Measurements from ENCODE around the gene CDK5RAP2. TPM values are rescaled to one million over a fixed set of nuclear protein-coding genes. Genes with fewer than 3 reads are reported as not detected.

Gene CDK5RAP2
- total and polyA plus RNA-seq, 10 of the 15 experiments (the other 5 are each of a cell fraction or from before 2014, with no cell fraction given): 16.2 to 53.5 (median 34.5) TPM

- TF ChIP-seq, protein P1, sequence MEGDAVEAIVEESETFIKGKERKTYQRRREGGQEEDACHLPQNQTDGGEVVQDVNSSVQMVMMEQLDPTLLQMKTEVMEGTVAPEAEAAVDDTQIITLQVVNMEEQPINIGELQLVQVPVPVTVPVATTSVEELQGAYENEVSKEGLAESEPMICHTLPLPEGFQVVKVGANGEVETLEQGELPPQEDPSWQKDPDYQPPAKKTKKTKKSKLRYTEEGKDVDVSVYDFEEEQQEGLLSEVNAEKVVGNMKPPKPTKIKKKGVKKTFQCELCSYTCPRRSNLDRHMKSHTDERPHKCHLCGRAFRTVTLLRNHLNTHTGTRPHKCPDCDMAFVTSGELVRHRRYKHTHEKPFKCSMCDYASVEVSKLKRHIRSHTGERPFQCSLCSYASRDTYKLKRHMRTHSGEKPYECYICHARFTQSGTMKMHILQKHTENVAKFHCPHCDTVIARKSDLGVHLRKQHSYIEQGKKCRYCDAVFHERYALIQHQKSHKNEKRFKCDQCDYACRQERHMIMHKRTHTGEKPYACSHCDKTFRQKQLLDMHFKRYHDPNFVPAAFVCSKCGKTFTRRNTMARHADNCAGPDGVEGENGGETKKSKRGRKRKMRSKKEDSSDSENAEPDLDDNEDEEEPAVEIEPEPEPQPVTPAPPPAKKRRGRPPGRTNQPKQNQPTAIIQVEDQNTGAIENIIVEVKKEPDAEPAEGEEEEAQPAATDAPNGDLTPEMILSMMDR (IDR thresholded peaks at IDR 0.05 in 2 of 3, conservative IDR thresholded peaks at IDR 0.05 in 1 of 3; ENCODE audit: control insufficient read depth in 2 of 3, extremely low read depth in 1 of 3, insufficient read depth in 1 of 3, low read depth in 3 of 3, low read length in 3 of 3): no peak
- no peak for TF ChIP-seq CEBPZ (IDR thresholded peaks at IDR 0.05; ENCODE audit: low read depth, low read length)
- TF ChIP-seq ZNF24 (IDR thresholded peaks at IDR 0.05): no peak
- no peak for TF ChIP-seq CHD1 (IDR thresholded peaks at IDR 0.05; ENCODE audit: low read depth, low read length)
Observed at GRCh38 chr9:120440791-120441190, 139.2 kb downstream of the CDK5RAP2 start (continued).

DNA sequence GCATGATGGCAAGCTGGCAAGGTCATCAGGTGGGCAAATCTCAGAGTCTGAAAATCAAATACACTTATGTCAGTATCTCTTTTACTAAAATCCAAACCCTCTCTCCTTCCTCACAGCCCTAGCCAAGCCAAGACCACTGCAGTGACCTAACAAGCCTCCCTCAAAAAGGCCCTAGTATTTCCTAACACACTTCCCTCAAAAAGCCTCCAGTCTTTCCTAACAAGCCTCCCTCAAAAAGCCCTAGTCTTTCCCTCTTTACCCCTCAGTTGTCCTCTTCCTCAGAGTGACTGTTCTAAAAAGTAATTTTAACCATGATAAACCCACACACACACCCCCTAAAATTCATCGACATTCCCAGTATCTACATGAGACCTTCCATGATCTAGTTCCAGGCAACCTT, 140.0 kb downstream of the CDK5RAP2 start:
- SMC1A ChIA-PET (ENCODE audit: uncharacterized antibody, unreplicated experiment): interaction anchor here (1.1 kb wide), 1 partner anchor 12 kb away, joined by 3 read pairs; no protein-coding TSS in a partner anchor
- H3K79me2 ChIP-seq (ENCODE audit: control insufficient read depth, insufficient read depth, low read length): no peaks in the 10 kb centered on the region
- no peaks in the 10 kb centered on the region for H3K9me3 ChIP-seq (replicated peaks; ENCODE audit: control insufficient read depth, insufficient read depth, low read length)
- no peak overlapping the region for H3K27ac ChIP-seq (ENCODE audit: control insufficient read depth, insufficient read depth)
- in situ Hi-C loops (cut with MboI): no loop called here
- RAD21 ChIA-PET (ENCODE audit: unreplicated experiment): no interaction called here
- peaks cover 14 to 22% of the 10 kb centered on the region in 2 experiments for H3K36me3 ChIP-seq (ENCODE audit: control insufficient read depth in 2 of 2, insufficient read depth in 2 of 2, low read length in 1 of 2)
- DNase-seq (ENCODE audit: low read depth, low spot score) (no peak), FAIRE-seq (no peak), ATAC-seq (no peak)
- 100% methylated on average over 1 of the region's 1 CpG for WGBS (ENCODE audit: insufficient coverage, insufficient replicate concordance, low lambda C conversion rate, missing lambda C conversion rate)
- no peak for TF ChIP-seq YY1 (IDR thresholded peaks at IDR 0.05; ENCODE audit: low read depth, low read length)
- TF ChIP-seq, protein P2, sequence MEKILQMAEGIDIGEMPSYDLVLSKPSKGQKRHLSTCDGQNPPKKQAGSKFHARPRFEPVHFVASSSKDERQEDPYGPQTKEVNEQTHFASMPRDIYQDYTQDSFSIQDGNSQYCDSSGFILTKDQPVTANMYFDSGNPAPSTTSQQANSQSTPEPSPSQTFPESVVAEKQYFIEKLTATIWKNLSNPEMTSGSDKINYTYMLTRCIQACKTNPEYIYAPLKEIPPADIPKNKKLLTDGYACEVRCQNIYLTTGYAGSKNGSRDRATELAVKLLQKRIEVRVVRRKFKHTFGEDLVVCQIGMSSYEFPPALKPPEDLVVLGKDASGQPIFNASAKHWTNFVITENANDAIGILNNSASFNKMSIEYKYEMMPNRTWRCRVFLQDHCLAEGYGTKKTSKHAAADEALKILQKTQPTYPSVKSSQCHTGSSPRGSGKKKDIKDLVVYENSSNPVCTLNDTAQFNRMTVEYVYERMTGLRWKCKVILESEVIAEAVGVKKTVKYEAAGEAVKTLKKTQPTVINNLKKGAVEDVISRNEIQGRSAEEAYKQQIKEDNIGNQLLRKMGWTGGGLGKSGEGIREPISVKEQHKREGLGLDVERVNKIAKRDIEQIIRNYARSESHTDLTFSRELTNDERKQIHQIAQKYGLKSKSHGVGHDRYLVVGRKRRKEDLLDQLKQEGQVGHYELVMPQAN (conservative IDR thresholded peaks at IDR 0.05): no peak
- CTCF ChIA-PET: interaction anchor here (1.0 to 1.8 kb wide), 2 partner anchors 13 to 19 kb away, joined by 3 to 5 read pairs; no protein-coding TSS in a partner anchor
- no peak overlapping the region for H2AFZ ChIP-seq (ENCODE audit: control insufficient read depth, low read depth, low read length)
- POLR2A ChIA-PET: no interaction called here
- no TSS peak for BruUV-seq (replicated peaks)
- no peak overlapping the region for H3K4me2 ChIP-seq (ENCODE audit: control insufficient read depth, insufficient read depth)
- no peaks in the 10 kb centered on the region for H3K27me3 ChIP-seq (replicated peaks in 1 of 2; ENCODE audit: control insufficient read depth in 2 of 2, insufficient read depth in 2 of 2, low read length in 1 of 2)
- H3K9ac ChIP-seq (ENCODE audit: control insufficient read depth, insufficient read depth, low read length): no peak overlapping the region
- H3K4me1 ChIP-seq (ENCODE audit: control insufficient read depth, insufficient read depth, low read length): no peaks in the 10 kb centered on the region
- intact Hi-C loops (cut with micrococcal nuclease; ENCODE audit: unreplicated experiment): no loop called here
- H4K20me1 ChIP-seq (ENCODE audit: control insufficient read depth, insufficient read depth): no peaks in the 10 kb centered on the region
- H3K4me3 ChIP-seq: no peak overlapping the region
